Measurements from ENCODE around the gene WNT7B.

The WNT7B gene

DNA sequence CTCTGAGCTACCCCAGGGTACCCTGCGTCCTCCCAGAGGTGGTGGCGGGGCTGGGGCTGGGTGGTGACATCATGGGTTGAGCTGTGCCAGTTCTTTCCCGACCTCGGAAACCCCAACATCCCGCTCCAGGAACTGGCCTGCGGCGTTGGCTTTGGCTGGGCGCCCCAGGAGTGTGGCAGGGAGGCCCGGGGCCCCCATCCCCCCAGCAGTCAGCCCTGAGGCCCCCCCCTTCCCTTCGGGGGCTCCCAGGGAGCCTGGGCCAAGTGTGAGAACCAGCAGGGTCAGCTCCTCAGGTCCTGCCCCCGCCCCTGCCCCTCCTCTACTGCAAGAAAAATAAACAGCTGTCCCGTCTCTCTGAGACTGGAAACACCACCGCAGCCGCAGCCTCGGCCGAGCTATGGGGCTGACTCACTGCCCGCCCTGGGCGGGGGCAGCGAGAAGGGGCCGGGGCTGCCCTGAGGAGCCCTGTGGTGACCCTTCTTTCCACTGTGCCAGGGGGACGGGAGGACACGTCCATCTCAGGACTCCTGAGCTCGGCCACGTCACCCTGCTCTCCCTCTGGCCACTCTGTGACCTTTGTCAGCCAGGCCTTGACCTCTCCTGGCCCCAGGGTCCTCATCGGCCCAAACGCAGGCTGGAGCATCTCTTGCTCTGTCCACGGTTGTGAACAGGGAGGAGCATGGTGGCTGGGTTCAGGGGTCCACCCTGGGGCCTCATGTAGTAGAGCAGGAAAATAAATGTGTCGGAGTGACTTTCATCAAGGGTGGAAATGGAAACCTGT lies 73.4 kb downstream of the WNT7B start:
- DNase-seq, result no peak

- no peak for DNase-seq
Observed at GRCh38 chr22:45897736-45898135, 79.2 kb downstream of the WNT7B start.

DNA sequence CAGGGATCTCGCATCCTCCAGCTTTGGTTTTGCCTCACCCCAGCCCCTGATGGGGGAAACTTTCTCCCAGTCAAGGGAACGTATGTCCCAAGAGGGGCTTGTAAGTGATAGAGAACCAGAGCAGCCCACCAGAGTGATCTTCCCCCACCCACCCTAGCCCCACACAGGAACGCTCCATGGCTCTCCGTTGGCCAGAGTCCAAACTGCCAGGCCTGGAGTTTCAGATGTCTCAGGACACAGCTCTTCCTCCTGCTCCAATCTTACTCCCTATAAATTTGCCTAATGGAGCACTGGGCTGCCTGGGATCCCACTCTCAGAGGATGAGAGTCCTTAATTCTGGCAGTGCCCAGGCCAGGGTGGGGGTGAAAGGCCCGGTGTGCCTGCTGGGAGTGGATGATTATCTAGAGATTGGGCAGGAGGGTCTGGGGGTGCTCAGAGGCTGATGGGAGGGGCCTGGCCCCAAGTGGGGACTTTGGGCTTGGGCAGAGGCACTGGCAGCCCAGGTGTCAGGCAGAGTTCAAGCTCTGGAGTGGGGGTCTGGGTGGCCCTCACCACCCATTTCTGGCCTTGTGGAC lies 79.9 kb downstream of the WNT7B start:
- DNase-seq, result no peak

- no peak for DNase-seq
Observed at GRCh38 chr22:45896153-45896951, 80.6 kb downstream of the WNT7B start.

GRCh38 chr22:45895436-45896152 lies 81.4 kb downstream of the WNT7B start:
- no peak for DNase-seq

- DNase-seq, result no peak
Observed at GRCh38 chr22:45893516-45893915, 83.4 kb downstream of the WNT7B start.

GRCh38 chr22:45892681-45893461 lies 84.1 kb downstream of the WNT7B start:
- no peak for DNase-seq

GRCh38 chr22:45891996-45892621 lies 84.9 kb downstream of the WNT7B start:
- no peak for DNase-seq

DNA sequence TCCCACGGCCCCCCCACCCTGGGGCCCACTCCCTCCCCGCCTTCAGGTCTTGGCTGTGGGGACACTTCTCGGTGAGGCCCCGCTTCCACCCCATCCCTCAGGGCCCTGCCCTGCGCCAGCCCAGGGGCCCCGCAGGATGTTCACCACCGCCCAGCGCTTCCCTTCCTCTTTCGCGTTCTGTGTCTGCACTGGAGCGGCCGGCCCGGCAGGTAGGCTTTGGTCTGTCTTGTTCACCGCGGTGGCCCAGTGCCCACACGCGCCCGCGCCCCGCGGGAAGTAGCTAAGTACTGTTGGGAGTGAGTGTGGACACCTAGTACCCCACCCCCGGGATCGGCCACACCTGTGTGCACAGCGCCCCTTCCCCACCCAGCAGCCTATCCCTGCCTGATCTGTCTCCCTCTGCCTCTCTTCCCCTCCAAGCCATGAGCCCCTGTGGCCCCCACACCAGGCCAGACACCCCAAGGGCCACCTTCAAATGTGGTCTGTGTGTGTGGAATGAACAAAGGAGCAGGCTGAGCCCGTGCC lies 85.4 kb downstream of the WNT7B start:
- DNase-seq, result no peak

DNA sequence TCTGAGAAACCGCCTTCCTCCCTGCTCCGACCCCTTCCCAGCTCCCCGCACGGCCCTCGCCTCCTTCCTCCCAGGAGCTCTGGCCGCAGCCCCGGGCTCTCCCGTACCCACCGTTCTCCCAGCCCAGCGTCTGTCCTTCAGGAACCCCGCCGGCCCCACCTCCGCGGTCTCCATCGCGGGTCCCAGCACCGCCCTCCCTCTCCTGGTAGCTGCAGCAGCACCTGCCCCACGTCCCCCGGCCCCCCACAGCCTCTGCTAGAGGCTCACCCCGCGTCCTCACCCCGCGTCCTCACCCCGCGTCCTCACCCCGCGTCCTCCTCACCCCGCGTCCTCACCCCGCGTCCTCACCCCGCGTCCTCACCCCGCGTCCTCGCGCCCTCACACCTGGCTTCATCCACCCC lies 85.9 kb downstream of the WNT7B start:
- DNase-seq, result no peak

- no peak for DNase-seq
Observed at GRCh38 chr22:45890351-45890635, 86.7 kb downstream of the WNT7B start.

DNA sequence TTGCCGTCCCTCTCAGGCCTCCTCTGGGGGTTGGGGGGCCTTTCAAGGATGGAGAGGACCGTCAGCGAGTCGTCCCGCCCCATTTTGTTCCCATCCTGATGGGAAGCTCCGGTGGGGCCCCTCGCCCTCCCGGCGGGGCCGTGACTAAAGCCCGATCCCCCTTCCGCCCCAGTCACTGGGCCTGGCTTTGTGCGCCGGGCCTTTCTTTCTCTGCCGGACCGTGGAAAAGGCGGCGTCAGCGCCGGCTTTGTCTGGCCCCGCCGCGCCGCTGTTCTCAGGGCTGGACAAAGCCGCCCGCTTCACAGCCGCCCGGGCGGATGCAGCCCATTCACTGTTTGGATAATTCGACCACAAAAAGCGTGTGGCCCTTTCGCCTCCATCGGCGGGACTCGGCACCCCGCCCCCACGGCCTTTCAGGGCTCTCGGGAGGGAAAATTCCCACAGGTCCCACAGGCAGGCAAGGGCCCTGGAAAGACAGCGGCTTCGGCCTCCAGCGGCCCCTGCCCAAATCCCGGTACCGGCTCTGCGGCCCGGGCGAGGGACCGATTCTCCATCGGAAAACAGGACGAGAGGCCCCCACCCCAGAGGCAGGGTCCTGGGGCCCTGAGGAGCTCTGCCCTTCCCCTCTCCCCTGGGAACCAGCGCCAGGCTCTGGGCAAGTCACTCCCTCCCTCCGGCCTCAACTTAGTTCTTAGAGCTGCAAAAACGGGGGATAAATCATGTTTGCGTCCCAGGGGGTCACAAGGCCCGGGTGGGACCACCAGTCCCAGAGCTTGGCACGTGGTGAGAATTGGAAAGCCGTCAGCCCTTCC lies 87.2 kb downstream of the WNT7B start:
- DNase-seq, result no peak

- no peak for DNase-seq
Observed at GRCh38 chr22:45889093-45889538, 87.8 kb downstream of the WNT7B start.

DNA sequence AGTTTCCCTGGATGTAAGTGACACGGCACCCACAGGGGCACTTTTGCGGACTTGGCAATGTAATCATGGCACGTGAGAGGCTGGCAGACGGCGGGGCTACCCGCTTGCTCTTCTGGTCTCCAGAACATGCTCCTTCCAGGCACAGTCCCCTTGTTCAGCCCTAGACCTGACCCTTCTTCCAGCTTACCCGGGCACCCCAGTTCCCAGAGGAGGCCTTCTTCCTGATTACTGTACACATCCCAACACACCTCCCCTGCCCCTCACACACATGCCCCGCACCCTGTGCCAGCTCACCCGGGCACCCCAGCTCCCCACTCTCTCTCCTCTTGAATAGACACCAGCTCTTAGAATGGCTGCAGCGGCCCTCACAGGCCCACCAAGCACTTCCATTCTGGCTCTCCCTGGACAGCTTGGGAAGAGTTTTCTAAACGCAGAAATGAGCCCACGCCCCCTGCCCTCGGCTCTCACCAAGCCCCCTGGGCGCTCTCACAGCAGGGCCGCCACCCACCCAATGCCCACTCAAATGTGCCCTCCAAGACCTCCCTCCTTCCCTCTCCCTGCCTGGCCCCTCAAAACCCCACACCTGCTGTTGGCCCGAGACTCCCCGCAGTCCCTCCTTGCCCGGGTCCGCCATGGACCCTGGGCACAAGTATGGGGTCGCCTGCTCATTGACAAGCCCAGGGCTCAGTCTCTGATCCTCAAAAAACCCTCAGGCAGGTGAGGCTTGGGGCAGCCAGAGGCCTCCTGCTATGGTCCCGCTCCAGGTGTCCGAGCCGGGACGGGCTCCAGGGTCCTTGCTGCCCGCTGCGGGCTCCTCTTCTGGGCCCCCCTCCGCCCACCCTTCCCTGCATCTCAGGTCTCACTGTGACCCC lies 88.5 kb downstream of the WNT7B start:
- DNase-seq, result no peak

DNA sequence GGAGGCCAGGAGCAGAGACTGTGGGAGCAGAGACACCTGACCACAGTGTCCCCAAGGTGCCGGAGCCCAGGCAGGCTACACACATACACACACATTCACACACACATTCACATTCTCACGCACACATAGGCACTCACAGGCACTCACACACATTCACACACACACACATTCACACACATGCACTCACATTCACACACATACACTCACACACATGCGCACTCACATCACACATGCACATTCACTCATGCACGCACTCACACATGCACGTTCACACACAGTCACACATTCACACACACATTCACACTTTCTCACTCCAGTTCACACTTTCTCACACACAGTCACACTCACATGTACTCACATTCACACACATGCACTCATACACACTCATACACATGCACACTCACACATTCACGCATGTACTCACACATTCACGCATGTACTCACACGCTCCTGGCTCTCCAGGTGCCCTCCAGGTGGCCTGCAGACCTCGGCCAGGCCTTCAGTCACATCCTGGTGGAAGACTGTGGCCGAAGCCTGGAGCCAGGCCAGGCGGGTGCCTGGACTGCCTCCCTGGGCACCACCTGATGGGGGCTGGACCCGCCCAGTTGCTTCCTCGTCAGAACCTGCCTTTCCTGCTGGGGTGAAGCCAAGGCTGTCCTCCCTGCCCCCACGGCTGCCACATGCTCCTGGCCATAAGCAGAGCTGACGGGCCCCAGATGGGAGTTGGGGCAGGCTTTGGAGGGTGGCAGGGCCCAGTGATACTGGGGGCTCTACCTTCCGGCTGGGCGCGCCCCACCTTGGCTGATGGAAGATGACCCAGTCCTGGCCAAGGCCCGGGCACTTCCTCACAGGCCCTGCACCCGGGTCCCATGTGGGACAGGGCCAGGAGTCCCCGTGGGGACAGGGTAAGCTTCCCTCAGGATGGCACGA lies 89.5 kb downstream of the WNT7B start:
- no peak for DNase-seq

GRCh38 chr22:45886540-45886939 lies 90.4 kb downstream of the WNT7B start:
- DNase-seq, result no peak

DNA sequence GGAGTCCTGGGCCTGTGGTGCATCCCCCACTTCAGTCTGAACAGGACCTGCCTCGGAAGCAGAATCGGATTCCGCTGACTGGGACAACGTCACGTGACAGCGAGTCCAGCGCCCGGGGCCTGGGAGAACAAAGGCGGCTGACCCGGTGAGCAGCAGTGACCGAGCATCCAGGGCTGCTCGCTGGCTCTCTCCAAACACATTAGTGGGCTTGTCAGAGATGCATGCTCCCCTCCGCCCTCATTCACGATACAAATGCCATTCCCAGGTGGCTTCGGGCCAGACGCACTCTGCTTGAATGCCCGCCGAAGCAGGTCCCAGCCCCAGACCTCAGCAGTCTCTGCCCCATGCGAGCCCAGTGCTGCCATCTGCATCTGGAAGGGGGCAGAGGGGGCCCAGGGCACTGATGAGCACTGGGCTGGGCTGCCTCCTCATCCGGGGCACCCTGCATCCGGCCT lies 91.0 kb downstream of the WNT7B start:
- DNase-seq, result no peak

- DNase-seq, result no peak
Observed at GRCh38 chr22:45885171-45885840, 91.7 kb downstream of the WNT7B start.
